ENCODE results near the gene CHD9NB.
A peak's percentile ranks its signal among the peaks of the same experiment; 100 is the strongest.

The CHD9NB gene

DNA sequence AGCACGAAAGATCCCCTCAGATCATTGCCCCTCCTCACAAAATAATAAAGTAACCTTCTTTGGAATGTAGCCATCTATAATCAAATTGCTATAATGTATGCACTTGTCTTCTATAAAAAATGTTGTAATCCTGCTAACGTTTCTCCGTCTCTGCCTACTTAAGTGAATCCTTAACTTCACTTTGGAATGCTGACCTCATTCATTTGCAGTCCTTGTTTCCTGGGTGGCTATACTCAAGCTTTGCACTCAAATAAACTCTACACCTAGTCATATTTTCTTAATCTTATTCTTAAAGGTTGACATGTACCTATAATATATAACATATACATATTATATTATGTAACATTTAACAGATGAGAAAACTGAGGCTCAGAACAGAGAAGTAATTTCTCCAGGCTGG lies 22.7 kb downstream of the CHD9NB start:
- no peak for DNase-seq (ENCODE audit: extremely low read depth, low read depth)
- no peak overlapping the region for H3K4me3 ChIP-seq (replicated peaks; ENCODE audit: low read depth, low read length)
- no peak for TF ChIP-seq CTCF (IDR thresholded peaks at IDR 0.05; ENCODE audit: low read depth, low read length, missing control alignments)

GRCh38 chr16:53024045-53024444 lies 28.7 kb downstream of the CHD9NB start:
- no peak for DNase-seq (ENCODE audit: extremely low read depth, low read depth)
- no peak overlapping the region for H3K4me3 ChIP-seq (replicated peaks; ENCODE audit: low read depth, low read length)
- TF ChIP-seq CTCF (IDR thresholded peaks at IDR 0.05; ENCODE audit: low read depth, low read length, missing control alignments) = no peak

DNA sequence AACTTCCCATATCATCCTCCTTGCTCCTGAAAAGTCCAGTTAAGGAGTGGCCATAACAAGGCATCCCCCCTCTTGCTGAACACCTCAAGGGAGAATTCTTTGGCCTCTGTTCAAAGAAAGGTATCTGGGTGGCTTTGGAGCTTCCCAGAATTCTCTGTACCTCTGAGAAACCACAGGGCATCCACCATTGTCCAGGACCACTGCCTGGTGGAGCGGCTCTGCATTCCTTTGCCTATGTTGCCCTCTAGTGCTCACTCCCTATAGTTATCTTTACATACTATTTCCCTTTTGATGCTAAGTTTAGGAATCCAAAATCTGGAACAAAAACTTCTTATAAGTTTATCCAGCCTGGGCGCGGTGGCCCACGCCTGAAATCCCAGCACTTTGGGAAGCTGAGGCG lies 30.3 kb downstream of the CHD9NB start:
- TF ChIP-seq CTCF (IDR thresholded peaks at IDR 0.05; ENCODE audit: low read depth, low read length, missing control alignments) = peak; percentile 56
- no peak overlapping the region for H3K4me3 ChIP-seq (replicated peaks; ENCODE audit: low read depth, low read length)
- peak; percentile 24 for DNase-seq (ENCODE audit: extremely low read depth, low read depth)

DNA sequence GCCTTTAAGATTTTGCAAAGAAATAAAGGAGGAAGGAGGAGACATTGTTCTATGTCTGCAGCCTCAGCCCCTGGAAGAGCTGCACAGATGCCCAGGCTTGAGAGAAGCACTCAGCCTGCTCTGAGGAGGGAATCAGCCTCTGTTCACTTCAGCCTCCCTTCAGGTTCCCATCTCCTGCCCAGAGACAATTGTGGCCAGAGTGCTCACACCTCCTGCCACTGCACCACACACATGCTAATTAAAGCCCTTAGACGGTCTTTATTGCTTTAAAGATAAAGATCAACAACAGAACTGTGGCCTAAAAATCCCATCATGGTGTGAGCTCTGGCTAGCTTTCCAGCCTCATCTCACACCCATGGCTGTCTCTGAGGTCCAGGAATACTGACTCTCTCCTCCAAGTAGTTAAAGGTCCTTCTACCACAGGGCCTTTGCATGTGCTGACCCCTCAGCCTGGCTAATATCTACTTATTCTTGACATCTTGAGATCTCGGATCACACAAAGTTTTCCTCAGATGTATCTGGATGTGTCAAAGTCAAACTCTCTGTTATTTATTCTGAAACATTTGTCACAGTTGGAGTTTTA lies 33.8 kb downstream of the CHD9NB start:
- DNase-seq (ENCODE audit: extremely low read depth, low read depth) = no peak
- H3K4me3 ChIP-seq (replicated peaks; ENCODE audit: low read depth, low read length) = no peak overlapping the region
- no peak for TF ChIP-seq CTCF (IDR thresholded peaks at IDR 0.05; ENCODE audit: low read depth, low read length, missing control alignments)

DNA sequence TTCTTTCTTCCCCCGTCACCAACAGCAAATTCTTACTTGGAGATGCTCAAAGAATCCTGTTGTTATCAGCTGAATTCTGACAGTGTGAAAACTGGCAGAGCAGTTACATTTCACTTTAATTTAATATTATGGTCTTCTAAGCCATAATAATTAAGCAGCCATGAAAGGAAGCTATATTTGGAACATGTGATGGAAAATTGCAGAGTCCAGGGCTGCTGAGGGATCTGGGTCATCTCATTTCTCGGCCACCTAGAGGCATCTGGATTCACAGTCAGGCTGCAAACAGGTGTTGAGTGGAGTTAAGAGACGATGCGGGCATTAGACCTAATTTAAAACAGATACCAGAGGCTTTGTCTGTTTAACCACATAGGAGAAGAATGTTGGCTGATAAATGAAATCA lies 38.4 kb downstream of the CHD9NB start:
- no peak for TF ChIP-seq CTCF (IDR thresholded peaks at IDR 0.05; ENCODE audit: low read depth, low read length, missing control alignments)
- DNase-seq (ENCODE audit: extremely low read depth, low read depth) = no peak
- H3K4me3 ChIP-seq (replicated peaks; ENCODE audit: low read depth, low read length) = no peak overlapping the region

DNA sequence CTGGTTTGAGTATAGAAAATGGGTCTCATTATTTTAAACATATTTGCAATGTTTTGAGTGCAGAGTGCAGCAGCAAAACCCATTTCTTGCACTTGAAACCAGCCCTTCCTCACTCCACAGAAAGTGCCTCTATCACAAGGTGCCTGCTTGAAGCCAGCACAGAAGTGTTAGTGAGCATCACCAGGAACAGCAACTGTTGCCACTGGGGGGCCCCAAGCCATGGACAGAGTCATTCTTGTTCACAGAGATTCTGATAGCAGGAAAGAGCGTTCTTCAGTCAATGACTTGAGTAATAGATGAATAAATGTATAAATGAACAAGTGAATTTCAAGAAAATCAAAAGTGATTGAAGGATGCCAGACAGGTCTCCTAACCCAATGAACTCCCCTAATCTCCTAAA lies 45.6 kb downstream of the CHD9NB start:
- no peak for DNase-seq (ENCODE audit: extremely low read depth, low read depth)
- H3K4me3 ChIP-seq (replicated peaks; ENCODE audit: low read depth, low read length) = no peak overlapping the region
- TF ChIP-seq CTCF (IDR thresholded peaks at IDR 0.05; ENCODE audit: low read depth, low read length, missing control alignments) = no peak

GRCh38 chr16:52997922-52998321 lies 54.8 kb downstream of the CHD9NB start:
- no peak overlapping the region for H3K4me3 ChIP-seq (replicated peaks; ENCODE audit: low read depth, low read length)
- no peak for DNase-seq (ENCODE audit: extremely low read depth, low read depth)
- no peak for TF ChIP-seq CTCF (IDR thresholded peaks at IDR 0.05; ENCODE audit: low read depth, low read length, missing control alignments)

All from HFF-Myc (cell line).